Melanocyte of skin (primary cell): Measurements from ENCODE around the gene SMIM1. TPM values are rescaled to one million over a fixed set of nuclear protein-coding genes. Genes with fewer than 3 reads are reported as not detected.

ENCODE experiments used
- small RNA-seq, 2 donors: library from RNA; depleted of rRNA; stranded (forward); fragments of <200 nt; gene quantifications; one replicate each; pipeline ENCODE3, GENCODE V24; 2012
- total RNA-seq, 2 donors: library from RNA; depleted of rRNA; stranded (reverse); fragments of >200 nt; gene quantifications; 2 replicates each; pipeline ENCODE4 v1.2.3, GENCODE V29; 2012

SMIM1 gene, protein sequence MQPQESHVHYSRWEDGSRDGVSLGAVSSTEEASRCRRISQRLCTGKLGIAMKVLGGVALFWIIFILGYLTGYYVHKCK
- 1 to 10 TPM; 1.4 to 3.3 TPM for total RNA-seq

DNA sequence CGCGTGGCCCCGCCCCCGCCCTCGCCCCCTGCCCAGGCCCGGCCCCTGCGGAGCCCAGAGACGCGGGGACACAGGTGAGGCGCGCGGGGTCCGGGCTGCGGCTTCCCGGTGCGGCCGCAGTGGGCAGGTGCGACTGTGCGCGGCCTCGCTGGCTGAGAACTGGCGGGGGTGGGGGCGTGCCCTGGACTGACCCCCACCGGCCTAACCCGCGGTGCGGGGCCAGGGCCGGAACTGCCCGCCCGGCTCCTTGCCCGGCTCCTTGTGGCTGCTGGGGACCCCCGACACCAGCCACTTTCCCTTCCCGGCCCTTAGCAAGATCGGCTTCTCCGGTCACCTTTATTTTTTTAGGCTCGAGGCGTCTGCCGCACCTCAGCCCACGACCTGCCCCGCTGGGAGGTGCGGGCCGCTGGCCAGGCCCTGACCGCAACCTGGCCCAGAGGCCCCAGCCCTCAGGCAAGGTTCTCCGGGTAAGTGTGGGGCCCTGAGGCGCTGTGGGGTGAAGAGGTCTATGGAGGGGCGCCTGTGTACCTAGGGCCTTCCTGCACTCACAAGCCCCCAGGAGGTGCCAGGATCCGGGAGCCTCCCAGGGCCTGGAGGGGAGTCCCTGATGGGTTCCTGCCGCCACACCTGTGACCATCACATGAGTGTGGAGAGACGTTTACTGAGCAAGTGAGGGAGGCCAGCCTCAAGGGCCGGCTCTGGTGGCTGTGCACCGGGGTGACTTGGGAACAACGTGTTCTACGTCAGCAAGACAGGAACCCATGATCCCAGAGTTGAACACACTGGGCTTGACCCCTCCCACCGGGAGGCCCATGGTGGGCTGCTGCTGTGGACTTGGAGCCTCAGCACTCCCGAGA, at the start of gene SMIM1:
TSS of gene SMIM1 (plus strand) at position 35 of the 857 bp plus-strand sequence. CDS start 2,625 bp downstream, outside the sequence.

DNA sequence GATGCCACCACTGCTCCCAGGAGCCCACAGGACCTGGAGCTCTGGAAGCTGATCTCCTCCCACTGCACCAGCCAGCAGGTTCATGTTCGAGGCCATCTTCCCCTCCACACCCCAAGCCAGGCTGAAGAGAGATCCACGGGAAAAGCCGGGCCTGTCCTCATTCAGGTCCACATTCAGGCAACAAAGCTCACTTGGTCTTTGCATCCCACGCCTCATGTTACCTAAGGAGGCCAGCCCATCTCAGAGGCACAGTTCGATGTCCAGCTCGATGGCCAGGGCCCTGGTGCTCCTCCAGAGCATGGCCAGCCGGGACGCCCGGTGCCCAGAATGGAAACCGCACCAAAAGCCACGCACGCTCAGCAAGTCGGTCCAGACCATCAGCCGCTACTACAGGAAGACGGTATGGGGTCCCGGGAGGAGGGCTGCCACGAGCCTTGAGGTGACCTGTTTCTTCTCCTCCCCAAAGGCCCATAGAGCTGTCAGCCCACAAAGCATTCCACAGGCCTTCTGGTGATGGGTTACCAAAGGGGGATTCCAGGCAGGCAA, 20.1 kb upstream of the SMIM1 start, which contains the start of gene CCDC27:
TSS of gene CCDC27 (plus strand) at position 51 of the 546 bp plus-strand sequence. CDS start at position 83, 32 bp downstream.

DNA sequence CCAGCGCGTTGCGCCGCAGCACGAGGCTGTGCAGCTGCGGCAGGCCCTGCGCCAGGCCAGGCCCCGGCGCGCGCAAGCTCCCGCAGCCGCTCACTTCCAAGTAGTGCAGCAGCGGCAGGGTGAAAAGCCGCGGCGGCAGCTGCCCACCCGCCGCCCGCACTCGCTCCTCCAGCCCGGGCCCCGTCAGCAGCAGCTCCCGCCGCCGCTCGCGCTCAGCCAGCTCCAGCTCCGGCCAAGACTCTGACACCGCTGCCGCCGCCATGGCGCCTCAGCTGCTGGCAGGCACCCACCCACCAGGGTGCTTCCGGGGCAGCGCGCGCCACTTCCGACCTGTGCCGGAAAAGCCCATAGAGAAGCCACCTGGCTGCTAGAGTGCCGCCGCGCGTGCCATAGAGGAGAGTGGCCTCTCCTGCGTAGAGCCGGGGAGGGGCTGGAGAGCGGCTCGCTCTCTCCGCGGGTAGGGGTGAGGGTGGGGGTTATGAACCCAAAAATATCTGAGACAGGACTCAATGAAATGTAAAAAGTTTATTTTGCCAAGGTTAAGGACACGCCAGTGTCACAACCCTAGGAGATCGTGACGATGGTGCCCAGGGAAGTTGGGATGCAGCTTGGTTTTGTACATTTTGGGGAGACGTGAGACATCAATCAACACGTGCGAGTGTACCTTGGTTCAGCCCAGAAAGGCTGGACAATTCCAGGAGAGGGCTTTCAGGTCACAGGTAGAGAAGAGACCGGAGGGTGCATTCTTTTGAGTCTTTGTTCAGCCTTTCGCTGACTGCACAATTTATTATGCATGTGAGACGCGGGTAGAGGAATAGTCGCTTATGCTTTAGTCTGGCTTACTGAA, 23.9 kb downstream of the SMIM1 start, which contains the start of gene LRRC47:
TSS of gene LRRC47 (minus strand) at position 284 of the 847 bp plus-strand sequence. CDS start at position 262, 22 bp downstream.

Small RNA genes lying within 50 kb of the gene (small RNA-seq; reads per million reads assigned to genes)
- 0 reads per million in 2 donors for gene RF02197
- gene RN7SL574P: 0 to 0.26 reads per million in 2 donors

Other genes with a start within 250 kb of the SMIM1 start
- 1 to 10 TPM in 1 of 2 donors, under 1 TPM in 1; 1.00 to 1.7 TPM for gene MEGF6, start 161.2 kb upstream of the SMIM1 start, total RNA-seq
- gene TPRG1L, start 147.7 kb upstream of the SMIM1 start, total RNA-seq: 10 to 100 TPM; 11.3 to 13.4 TPM
- 10 to 100 TPM in 1 of 2 donors, 1 to 10 TPM in 1; 10.0 to 13.3 TPM for gene WRAP73, start 122.6 kb upstream of the SMIM1 start, total RNA-seq
- gene TP73, start 120.2 kb upstream of the SMIM1 start, total RNA-seq: under 1 TPM in 1 of 2 donors, not detected in 1; under 0.01 TPM
- gene CCDC27, start 20.3 kb upstream of the SMIM1 start, total RNA-seq: not detected
- gene LRRC47, start 23.7 kb downstream of the SMIM1 start, total RNA-seq: 10 to 100 TPM; 25.1 to 37.3 TPM
- 10 to 100 TPM; 18.9 to 23.0 TPM for gene CEP104, start 84.5 kb downstream of the SMIM1 start, total RNA-seq
- gene DFFB, start 84.7 kb downstream of the SMIM1 start, total RNA-seq: 10 to 100 TPM; 10.3 to 14.5 TPM
- 10 to 100 TPM; 18.6 to 33.0 TPM for gene C1orf174, start 127.5 kb downstream of the SMIM1 start, total RNA-seq